A549 (cell line): ENCODE results near the gene HOMER3.

Source experiments
- FOSL2 ChIP-seq, 2 experiments: fragments of 450-650 bp in 1 of 2; fragments of >200 bp in 1 of 2; sonication (Bioruptor Twin) in 1 of 2; formaldehyde crosslinking; IDR thresholded peaks; 2 replicates each; pipeline versions ENCODE4 v1.5.0 to v1.6.1; 2016 to 2020; ENCODE audit warnings: mild to moderate bottlenecking in 1 of 2, moderate library complexity in 1 of 2
- HOXA7 ChIP-seq: fragments of 250-450 bp; sonication (Bioruptor Pico); IDR thresholded peaks from 2 replicates; pipeline ENCODE4 v1.5.0; 2020; ENCODE audit warnings: mild to moderate bottlenecking, moderate library complexity
- JUNB ChIP-seq: fragments of >200 bp; sonication (Bioruptor Twin); formaldehyde crosslinking; IDR thresholded peaks from 2 replicates; pipeline ENCODE4 v1.6.1; 2016
- KDM5A ChIP-seq: fragments of 200-600 bp; sonication (generic); IDR thresholded peaks from 2 replicates; pipeline ENCODE4 v1.6.1; 2016; ENCODE audit warnings: antibody characterized with exemption, mild to moderate bottlenecking
- MAZ ChIP-seq: fragments of 150-350 bp; IDR thresholded peaks from 2 replicates; pipeline ENCODE4 v1.6.1; 2014; ENCODE audit warnings: antibody characterized with exemption, low read depth, low read length, borderline replicate concordance
- POLR2A ChIP-seq: IDR thresholded peaks from 2 replicates; pipeline ENCODE4 v1.6.1; 2012; ENCODE audit warnings: mild to moderate bottlenecking, low read length
- POLR2AphosphoS2 ChIP-seq: conservative IDR thresholded peaks from 2 replicates; pipeline ENCODE4 v1.6.1; 2012; ENCODE audit warnings: low read length, improper control_type of control experiment, inconsistent platforms
- RAD21 ChIP-seq, 2 experiments: fragments of >200 bp in 1 of 2; sonication (Bioruptor Twin) in 1 of 2; formaldehyde crosslinking in 1 of 2; IDR thresholded peaks in 1 of 2; conservative IDR thresholded peaks in 1 of 2; 2 replicates in 1 of 2; 3 replicates in 1 of 2; pipeline ENCODE4 v1.6.1; 2012 to 2018; ENCODE audit warnings: inconsistent platforms in 1 of 2
- RNF2 ChIP-seq: fragments of 200-600 bp; sonication (generic); IDR thresholded peaks from 2 replicates; pipeline ENCODE4 v1.6.1; 2016; ENCODE audit warnings: low read depth, mild to moderate bottlenecking, antibody characterized with exemption, moderate library complexity, borderline replicate concordance
- TFCP2L1 ChIP-seq: fragments of 250-450 bp; sonication (Bioruptor Pico); IDR thresholded peaks from 2 replicates; pipeline ENCODE4 v1.5.0; 2021; ENCODE audit warnings: mild to moderate bottlenecking
- TF ChIP-seq, protein P1 (sequence below): fragments of >200 bp; sonication (Bioruptor Twin); formaldehyde crosslinking; IDR thresholded peaks from 3 replicates; pipeline ENCODE4 v1.5.1; 2016
- TF ChIP-seq, protein P2 (sequence below): fragments of 150-350 bp; IDR thresholded peaks from 2 replicates; pipeline ENCODE4 v1.6.1; 2014; ENCODE audit warnings: low read depth, mild to moderate bottlenecking, low read length

DNA sequence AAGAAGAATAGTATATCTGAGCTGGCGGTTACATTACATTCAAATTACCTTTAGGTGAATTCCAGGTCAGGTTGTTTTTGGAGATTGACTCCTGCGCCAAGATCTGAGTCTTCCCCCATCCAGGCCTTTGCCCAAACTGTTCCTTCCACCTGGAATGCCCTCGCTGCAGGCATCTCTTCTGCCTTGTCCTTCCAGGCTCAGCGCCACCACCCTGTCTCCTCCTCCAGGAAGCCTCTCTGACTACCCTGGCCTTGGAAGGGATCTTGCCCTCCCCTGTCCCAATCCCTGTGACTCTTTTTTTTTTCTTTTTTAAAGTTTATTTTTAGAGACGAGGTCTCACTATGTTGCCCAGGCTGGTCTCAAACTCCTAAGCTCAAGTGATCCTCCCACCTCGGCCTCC lies 1.7 kb upstream of the HOMER3 start:
- TF ChIP-seq, protein P1, sequence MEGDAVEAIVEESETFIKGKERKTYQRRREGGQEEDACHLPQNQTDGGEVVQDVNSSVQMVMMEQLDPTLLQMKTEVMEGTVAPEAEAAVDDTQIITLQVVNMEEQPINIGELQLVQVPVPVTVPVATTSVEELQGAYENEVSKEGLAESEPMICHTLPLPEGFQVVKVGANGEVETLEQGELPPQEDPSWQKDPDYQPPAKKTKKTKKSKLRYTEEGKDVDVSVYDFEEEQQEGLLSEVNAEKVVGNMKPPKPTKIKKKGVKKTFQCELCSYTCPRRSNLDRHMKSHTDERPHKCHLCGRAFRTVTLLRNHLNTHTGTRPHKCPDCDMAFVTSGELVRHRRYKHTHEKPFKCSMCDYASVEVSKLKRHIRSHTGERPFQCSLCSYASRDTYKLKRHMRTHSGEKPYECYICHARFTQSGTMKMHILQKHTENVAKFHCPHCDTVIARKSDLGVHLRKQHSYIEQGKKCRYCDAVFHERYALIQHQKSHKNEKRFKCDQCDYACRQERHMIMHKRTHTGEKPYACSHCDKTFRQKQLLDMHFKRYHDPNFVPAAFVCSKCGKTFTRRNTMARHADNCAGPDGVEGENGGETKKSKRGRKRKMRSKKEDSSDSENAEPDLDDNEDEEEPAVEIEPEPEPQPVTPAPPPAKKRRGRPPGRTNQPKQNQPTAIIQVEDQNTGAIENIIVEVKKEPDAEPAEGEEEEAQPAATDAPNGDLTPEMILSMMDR = no peak
- TF ChIP-seq FOSL2 (IDR thresholded peaks at IDR 0.05) (no peak), FOSL2 (CRISPR knock-in tag; IDR thresholded peaks at IDR 0.05) (no peak), RNF2 (no peak), POLR2AphosphoS2 (no peak), JUNB (no peak), POLR2A (no peak), MAZ (no peak), RAD21 (conservative IDR thresholded peaks at IDR 0.05 in 1 of 2, IDR thresholded peaks at IDR 0.05 in 1 of 2) (no peak), TFCP2L1 (no peak), HOXA7 (CRISPR knock-in tag) (no peak), KDM5A (no peak)
- TF ChIP-seq, protein P2, sequence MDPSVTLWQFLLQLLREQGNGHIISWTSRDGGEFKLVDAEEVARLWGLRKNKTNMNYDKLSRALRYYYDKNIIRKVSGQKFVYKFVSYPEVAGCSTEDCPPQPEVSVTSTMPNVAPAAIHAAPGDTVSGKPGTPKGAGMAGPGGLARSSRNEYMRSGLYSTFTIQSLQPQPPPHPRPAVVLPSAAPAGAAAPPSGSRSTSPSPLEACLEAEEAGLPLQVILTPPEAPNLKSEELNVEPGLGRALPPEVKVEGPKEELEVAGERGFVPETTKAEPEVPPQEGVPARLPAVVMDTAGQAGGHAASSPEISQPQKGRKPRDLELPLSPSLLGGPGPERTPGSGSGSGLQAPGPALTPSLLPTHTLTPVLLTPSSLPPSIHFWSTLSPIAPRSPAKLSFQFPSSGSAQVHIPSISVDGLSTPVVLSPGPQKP = no peak
